Dermis blood vessel endothelial cell (primary cell): ENCODE measurements around the gene LIPC. TPM values are rescaled to one million over a fixed set of nuclear protein-coding genes. Genes with fewer than 3 reads are reported as not detected.
"Not testable (repeated sequence)": the region's sequence is repeated elsewhere in the genome, so short reads cannot be mapped to it uniquely, and the experiment has no call there.

ENCODE experiments used
- DNase-seq: peaks from one replicate; pipeline ENCODE4 v3.0.0; 2010
- total RNA-seq: library from RNA; depleted of rRNA; stranded (reverse); fragments of >200 nt; gene quantifications from 2 replicates; pipeline ENCODE4 v1.2.3, GENCODE V29; 2014

Gene LIPC
- total RNA-seq, 1 donor from 2014 or later = 0.34 TPM

GRCh38 chr15:58590236-58590635 lies 158.4 kb downstream of the LIPC start:
- DNase-seq = no peak

- DNase-seq = no peak
Observed at GRCh38 chr15:58590926-58591325, 159.1 kb downstream of the LIPC start.

GRCh38 chr15:58593870-58594269 lies 162.1 kb downstream of the LIPC start:
- DNase-seq = no peak

DNA sequence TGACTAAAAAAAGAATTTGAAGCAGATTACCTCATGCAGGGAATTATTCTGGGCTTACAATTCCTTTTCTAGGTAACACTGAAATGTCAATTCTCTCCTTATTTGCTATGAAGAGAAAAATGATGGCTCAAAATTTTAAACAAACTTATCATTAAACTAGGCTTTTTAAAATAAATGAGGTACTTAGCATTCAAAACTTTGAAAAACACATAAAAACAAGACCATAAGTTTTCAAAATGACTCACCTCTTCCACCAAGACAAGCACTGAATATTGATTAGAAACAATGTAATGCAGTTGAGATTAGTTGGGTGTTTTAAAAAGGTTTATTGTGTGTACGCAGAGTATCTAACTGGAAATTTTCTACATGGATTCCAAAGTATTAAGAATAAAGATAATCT lies 163.1 kb downstream of the LIPC start:
- no peak for DNase-seq

GRCh38 chr15:58595516-58596263 lies 163.9 kb downstream of the LIPC start:
- DNase-seq = no peak

DNA sequence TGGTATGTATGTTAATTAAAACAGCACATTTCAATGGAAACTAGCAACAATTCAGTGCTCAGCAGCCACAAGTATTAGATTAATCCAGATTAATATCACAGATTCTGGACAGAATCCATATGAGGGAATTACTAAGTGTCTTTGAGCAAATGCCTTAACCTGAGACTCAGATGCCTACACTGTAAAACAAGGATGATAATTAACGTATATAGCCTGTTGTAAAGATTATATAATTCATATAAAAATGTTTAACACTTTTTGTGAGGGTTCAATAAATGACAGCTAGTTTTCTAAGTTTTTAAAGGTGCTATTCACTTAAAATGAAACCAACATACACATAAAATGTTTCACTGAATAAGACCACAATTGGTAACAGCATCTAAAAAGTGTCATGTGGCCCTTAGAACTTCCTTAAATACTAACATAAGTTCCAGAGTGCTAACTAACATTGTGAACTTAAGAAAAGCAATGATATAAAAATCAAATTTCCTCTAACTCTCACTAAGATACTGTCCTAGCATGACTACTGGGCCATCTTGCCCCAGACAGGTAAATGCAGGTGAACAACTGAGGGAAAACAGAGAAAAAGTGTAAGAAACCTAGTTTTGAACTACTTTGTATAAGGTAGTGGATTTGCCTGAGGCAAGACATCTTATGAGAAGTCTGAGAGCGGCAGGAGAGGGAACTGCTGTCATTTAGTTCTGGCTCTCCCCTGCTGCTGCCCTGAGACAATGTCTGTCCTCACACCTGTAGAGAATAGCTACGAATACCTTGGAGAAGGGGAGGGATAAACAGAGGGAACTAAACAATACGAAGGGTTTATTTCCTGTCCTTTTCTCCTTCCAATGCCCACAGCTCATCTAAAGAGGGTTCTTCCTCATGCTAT lies 166.4 kb downstream of the LIPC start:
- no peak for DNase-seq

GRCh38 chr15:58598829-58599210 lies 167.0 kb downstream of the LIPC start:
- DNase-seq = no peak

GRCh38 chr15:58602823-58603222 lies 171.0 kb downstream of the LIPC start:
- DNase-seq = no peak

GRCh38 chr15:58603927-58604326 lies 172.1 kb downstream of the LIPC start:
- not testable (repeated sequence) for DNase-seq

- no peak for DNase-seq
Observed at GRCh38 chr15:58604455-58604923, 172.7 kb downstream of the LIPC start.

DNA sequence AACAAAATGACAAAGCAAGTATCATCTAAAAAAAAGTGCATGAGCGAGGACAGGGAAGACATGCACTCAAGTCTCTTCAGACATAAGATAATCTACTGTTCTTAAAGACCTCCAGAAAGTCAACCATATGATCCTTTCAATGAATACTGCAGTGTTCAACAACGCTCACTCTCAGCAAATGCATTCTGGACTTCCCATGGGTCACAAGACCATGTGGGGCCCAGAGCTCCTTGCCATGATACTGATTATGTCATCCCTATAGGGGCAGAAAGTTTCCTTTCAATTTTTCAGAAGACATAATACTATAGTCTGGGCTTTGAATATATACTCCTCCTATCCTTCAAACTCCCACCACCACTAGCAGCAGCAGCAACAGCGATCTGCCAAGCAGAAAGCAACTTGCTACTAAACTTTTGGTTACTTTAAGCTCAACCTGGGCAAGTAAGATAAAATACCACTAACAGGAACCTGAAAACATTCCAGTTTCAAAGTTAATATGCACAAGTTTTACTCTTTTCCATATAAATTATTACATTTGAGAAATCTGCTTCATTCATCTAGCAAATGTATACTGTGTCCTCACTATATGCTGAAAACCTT lies 174.2 kb downstream of the LIPC start:
- no peak for DNase-seq

DNA sequence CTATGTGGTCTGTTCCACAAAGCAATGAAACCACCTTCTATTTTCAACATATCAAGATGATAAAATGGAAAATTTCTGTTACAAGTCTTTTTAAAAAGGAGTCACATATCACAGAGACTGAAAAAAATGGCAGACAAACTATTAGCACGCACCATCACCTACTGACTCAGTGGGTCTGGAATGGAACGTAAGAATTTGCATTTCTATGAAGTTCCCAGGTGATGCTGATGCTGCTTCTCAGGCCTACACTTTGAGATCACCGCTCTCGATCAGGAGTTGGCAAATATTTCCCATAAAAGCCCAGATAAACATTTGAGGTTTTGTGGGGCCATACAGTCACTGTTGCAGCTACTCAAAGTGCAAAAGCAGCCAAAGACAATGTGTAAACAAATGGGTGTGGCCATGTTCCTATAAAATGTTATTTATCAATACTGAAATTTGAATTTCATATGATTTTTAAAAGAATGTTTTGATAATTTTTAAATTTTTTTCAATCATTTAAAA lies 174.8 kb downstream of the LIPC start:
- no peak for DNase-seq

- no peak for DNase-seq
Observed at GRCh38 chr15:58608129-58608590, 176.4 kb downstream of the LIPC start.

GRCh38 chr15:58608711-58609110 lies 176.9 kb downstream of the LIPC start:
- DNase-seq = no peak

DNA sequence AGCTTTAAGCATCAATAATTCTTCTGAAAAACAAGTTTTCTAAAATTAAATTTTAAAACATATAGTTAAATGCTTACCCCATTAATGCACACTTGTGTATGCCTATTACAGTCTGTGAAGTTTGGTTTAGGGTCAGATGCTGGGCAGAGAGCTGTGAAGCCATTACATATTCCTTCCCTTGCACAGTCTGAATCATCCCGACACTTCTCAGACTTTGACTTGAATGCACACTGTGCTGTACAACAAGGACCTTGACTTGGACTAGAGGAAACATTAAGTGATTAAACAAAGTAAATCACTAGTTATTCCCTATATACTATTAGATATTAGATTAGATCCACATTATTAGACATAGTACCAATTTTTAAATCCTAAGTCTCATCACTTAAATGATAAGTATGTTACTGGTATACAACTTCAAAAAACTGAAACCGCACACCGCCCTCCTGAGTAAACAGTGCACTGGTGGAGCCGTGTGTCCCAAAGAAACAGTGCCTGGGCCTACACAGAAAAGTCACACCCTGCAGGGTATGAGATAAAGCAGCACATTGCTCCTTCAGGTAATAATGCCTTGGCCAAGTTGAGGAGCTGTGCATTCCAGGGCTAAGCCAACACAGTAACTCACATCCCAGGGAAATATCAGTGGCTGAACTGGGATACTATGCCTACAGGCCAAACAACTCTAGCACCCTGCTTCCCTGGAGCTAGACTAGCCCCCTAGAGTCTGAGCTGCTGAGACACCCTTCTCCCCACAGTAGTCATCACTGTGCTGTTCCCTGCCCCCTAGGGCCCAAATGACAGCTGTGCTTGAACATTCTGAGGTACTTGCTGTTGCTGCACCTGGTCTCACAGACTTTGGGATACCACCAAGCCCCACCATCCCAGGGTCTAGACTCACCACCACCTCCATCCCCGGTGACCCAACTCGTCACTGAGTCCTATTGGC lies 180.2 kb downstream of the LIPC start:
- DNase-seq = no peak

DNA sequence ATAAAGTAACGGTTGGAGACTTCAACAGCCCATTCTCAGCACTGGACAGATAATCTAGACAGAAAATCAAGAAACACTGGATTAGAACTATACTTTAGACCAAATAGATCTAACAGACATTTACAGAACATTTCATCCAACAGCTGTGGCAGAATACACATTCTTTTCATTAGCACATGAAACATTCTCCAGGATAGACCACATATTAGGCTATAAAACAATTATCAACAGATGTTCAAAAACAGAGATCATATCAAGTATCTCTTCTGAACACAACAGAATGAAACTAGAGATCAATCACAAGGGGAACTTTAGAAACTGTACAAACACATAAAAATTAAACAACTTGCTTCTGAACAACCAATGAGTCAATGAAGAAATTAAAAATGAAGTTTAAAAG lies 184.4 kb downstream of the LIPC start:
- DNase-seq = no peak
